K562 (cell line): ENCODE measurements around the gene FBXO17. TPM values are rescaled to one million over a fixed set of nuclear protein-coding genes. Genes with fewer than 3 reads are reported as not detected.

ENCODE experiments used
- ATAC-seq: fragments of 200-7000 bp; cut with Tn5 transposase; 3 replicates; pipeline ENCODE4 v1.9.1; 2020; ENCODE audit warnings: moderate library complexity
- BruUV-seq: library from RNA; stranded (reverse); fragments of 400-500 nt; replicated peaks from 2 replicates; lab custom pipeline; 2021; lab: Mats Ljungman, UMichigan
- CTCF ChIA-PET: fragments of 300-600 bp; formaldehyde crosslinking; extraction: SDS; loops from one replicate; lab custom pipeline; 2021; ENCODE audit warnings: low intra/inter-chr PET ratio; lab: Yijun Ruan, JAX
- POLR2A ChIA-PET: fragments of 300-600, 350-650 bp; sonication (Branson Sonifier 250); formaldehyde crosslinking; extraction: SDS; loops from one replicate; lab custom pipeline; 2021; ENCODE audit warnings: antibody characterized with exemption, inconsistent platforms; lab: Yijun Ruan, JAX
- DNase-seq, 4 experiments: peaks; one replicate each; pipeline versions ENCODE4 v3.0.0 to v3.0.0-alpha.2; 2011 to 2018; ENCODE audit warnings: low spot score in 3 of 4, mixed read lengths in 3 of 4; ENCODE audit errors: extremely low read depth in 1 of 4
- FAIRE-seq: peaks from 2 replicates; lab custom pipeline; 2011; peaks lifted over from hg19 to GRCh38; lab: Jason Lieb, UNC
- H2AFZ ChIP-seq: 2 replicates; pipeline ENCODE4 v1.6.0; 2011; ENCODE audit warnings: low read depth, low read length, control low read depth, inconsistent platforms
- H3K27ac ChIP-seq: fragments of 200-600 bp; 3 replicates; pipeline ENCODE4 v1.8.0; 2011; ENCODE audit warnings: low read depth, mild to moderate bottlenecking, control low read depth, inconsistent platforms, low read length, moderate library complexity, mixed read lengths; ENCODE audit errors: extremely low read depth
- H3K27me3 ChIP-seq, 2 experiments: fragments of 300-600 bp in 1 of 2; 2 replicates in 1 of 2; 3 replicates in 1 of 2; pipeline versions ENCODE4 v1.6.0 to v1.8.0; 2011; ENCODE audit warnings: inconsistent platforms in 2 of 2, low read length in 2 of 2, mild to moderate bottlenecking in 1 of 2, mixed read lengths in 1 of 2, moderate library complexity in 1 of 2; ENCODE audit not compliant: control insufficient read depth in 2 of 2, insufficient read depth in 2 of 2
- H3K36me3 ChIP-seq: fragments of 300-600 bp; 3 replicates; pipeline ENCODE4 v1.8.0; 2011; ENCODE audit warnings: mild to moderate bottlenecking, low read length, inconsistent platforms; ENCODE audit not compliant: control insufficient read depth, insufficient read depth
- H3K4me1 ChIP-seq, 2 experiments: fragments of 200-600 bp in 1 of 2; replicated peaks in 1 of 2; 2 replicates in 1 of 2; 3 replicates in 1 of 2; pipeline versions ENCODE4 v1.5.1 to v1.8.0; 2011; ENCODE audit warnings: inconsistent platforms in 2 of 2, low read length in 2 of 2, mild to moderate bottlenecking in 1 of 2, mixed read lengths in 1 of 2, moderate library complexity in 1 of 2; ENCODE audit not compliant: control insufficient read depth in 2 of 2, insufficient read depth in 2 of 2
- H3K4me2 ChIP-seq: 2 replicates; pipeline ENCODE4 v1.6.1; 2011; ENCODE audit warnings: low read length, control low read depth, inconsistent platforms, mixed read lengths; ENCODE audit not compliant: insufficient read depth
- H3K4me3 ChIP-seq: fragments of 200-600 bp; sonication (generic), shearing (Covaris generic); 2 replicates; pipeline ENCODE4 v1.5.1; 2016; ENCODE audit warnings: control low read depth, inconsistent platforms
- H3K79me2 ChIP-seq: fragments of 200-600 bp; 3 replicates; pipeline ENCODE4 v1.8.0; 2011; ENCODE audit warnings: low read length, inconsistent platforms; ENCODE audit not compliant: control insufficient read depth, insufficient read depth
- H3K9ac ChIP-seq, 2 experiments: 2 replicates each; pipeline versions ENCODE4 v1.6.0 to v1.6.1; 2011; ENCODE audit warnings: low read depth in 2 of 2, low read length in 2 of 2, control low read depth in 1 of 2, inconsistent platforms in 1 of 2, mild to moderate bottlenecking in 1 of 2, mixed read lengths in 1 of 2; ENCODE audit not compliant: insufficient read depth in 1 of 2
- H3K9me1 ChIP-seq: one replicate; pipeline ENCODE4 v1.6.0; 2011; ENCODE audit warnings: inconsistent platforms, mild to moderate bottlenecking, low read length, moderate library complexity; ENCODE audit not compliant: control insufficient read depth, insufficient read depth
- H3K9me3 ChIP-seq: replicated peaks from 2 replicates; pipeline ENCODE4 v1.5.1; 2011; ENCODE audit warnings: low read depth, low read length, inconsistent platforms; ENCODE audit not compliant: control insufficient read depth, insufficient read depth
- H4K20me1 ChIP-seq: replicated peaks from 2 replicates; pipeline ENCODE4 v1.6.1; 2011; ENCODE audit warnings: low read length, inconsistent platforms, mixed read lengths; ENCODE audit not compliant: control insufficient read depth, insufficient read depth
- EGR1 ChIP-seq: fragments of 450-650 bp; conservative IDR thresholded peaks from 2 replicates; pipeline ENCODE4 v1.6.1; 2017; ENCODE audit warnings: mild to moderate bottlenecking
- ETS1 ChIP-seq: conservative IDR thresholded peaks from 2 replicates; pipeline ENCODE4 v1.6.1; 2011; ENCODE audit warnings: low read depth, mild to moderate bottlenecking, low read length; ENCODE audit not compliant: control insufficient read depth
- FOXA1 ChIP-seq: fragments of 450-650 bp; IDR thresholded peaks from 2 replicates; pipeline ENCODE4 v1.6.1; 2016; ENCODE audit warnings: mild to moderate bottlenecking, borderline replicate concordance
- GABPB1 ChIP-seq: sonication (generic); formaldehyde crosslinking; IDR thresholded peaks from 2 replicates; pipeline ENCODE4 v1.8.0; 2022; ENCODE audit warnings: mild to moderate bottlenecking, missing genetic modification reagents
- IRF2 ChIP-seq: sonication (generic); formaldehyde crosslinking; IDR thresholded peaks from 2 replicates; pipeline ENCODE4 v1.8.1; 2022; ENCODE audit warnings: mild to moderate bottlenecking, missing genetic modification reagents
- KLF16 ChIP-seq: IDR thresholded peaks from 2 replicates; pipeline ENCODE4 v1.6.1; 2016; ENCODE audit warnings: antibody characterized with exemption
- MEF2A ChIP-seq: IDR thresholded peaks from 2 replicates; pipeline ENCODE4 v1.6.1; 2011; ENCODE audit warnings: low read depth, mild to moderate bottlenecking, low read length, moderate library complexity; ENCODE audit not compliant: control insufficient read depth
- PHF21A ChIP-seq: fragments of 450-650 bp; IDR thresholded peaks from 2 replicates; pipeline ENCODE4 v1.6.1; 2017; ENCODE audit warnings: low read depth, borderline replicate concordance
- PRDM10 ChIP-seq: fragments of 450-650 bp; IDR thresholded peaks from 2 replicates; pipeline ENCODE4 v1.6.1; 2018; ENCODE audit not compliant: partially characterized antibody
- SIN3B ChIP-seq: fragments of 450-650 bp; IDR thresholded peaks from 2 replicates; pipeline ENCODE4 v1.6.1; 2017; ENCODE audit warnings: low read depth, mild to moderate bottlenecking, moderate library complexity
- SMARCC2 ChIP-seq: fragments of 450-650 bp; IDR thresholded peaks from 2 replicates; pipeline ENCODE4 v1.6.1; 2017; ENCODE audit warnings: antibody characterized with exemption, moderate library complexity, mild to moderate bottlenecking, low read depth
- SUPT5H ChIP-seq: fragments of 450-650 bp; IDR thresholded peaks from 2 replicates; pipeline ENCODE4 v1.6.1; 2016
- USF1 ChIP-seq: sonication (generic); formaldehyde crosslinking; IDR thresholded peaks from 2 replicates; pipeline ENCODE4 v1.9.0; 2022; ENCODE audit warnings: mild to moderate bottlenecking, missing genetic modification reagents
- ZBTB1 ChIP-seq: sonication (generic); formaldehyde crosslinking; IDR thresholded peaks from 2 replicates; pipeline ENCODE4 v1.8.1; 2023; ENCODE audit warnings: missing genetic modification reagents, low read depth, mild to moderate bottlenecking, borderline replicate concordance
- ZC3H8 ChIP-seq: fragments of 450-650 bp; IDR thresholded peaks from 2 replicates; pipeline ENCODE4 v1.6.1; 2017
- ZNF239 ChIP-seq: fragments of 250-450 bp; sonication (Bioruptor Pico); IDR thresholded peaks from 2 replicates; pipeline ENCODE4 v1.4.0; 2020; ENCODE audit warnings: mild to moderate bottlenecking
- ZNF347 ChIP-seq: fragments of 450-650 bp; formaldehyde crosslinking; IDR thresholded peaks from 2 replicates; pipeline ENCODE4 v1.4.0; 2020; ENCODE audit warnings: low read depth, mild to moderate bottlenecking, moderate library complexity
- ZNF384 ChIP-seq: IDR thresholded peaks from 2 replicates; pipeline ENCODE4 v1.6.1; 2012; ENCODE audit warnings: low read depth, low read length, improper control_type of control experiment
- ZNF408 ChIP-seq: fragments of 250-450 bp; sonication (Bioruptor Pico); IDR thresholded peaks from 2 replicates; pipeline ENCODE4 v1.4.0; 2020; ENCODE audit warnings: low read depth, mild to moderate bottlenecking, moderate library complexity
- WGBS: fragments of 100-300 bp; shearing (Covaris generic); methylation state at CpG from one replicate; pipeline ENCODE4 v1.1.6; 2016; ENCODE audit warnings: low coverage, mixed read lengths; ENCODE audit not compliant: insufficient coverage; ENCODE audit errors: missing lambda C conversion rate; 5-methylcytosine and 5-hydroxymethylcytosine counted together
- in situ Hi-C: fragments of 300-500 bp; cut with MboI; formaldehyde crosslinking; loops from 4 replicates; pipeline ENCODE4 v1.15.0; 2018; ENCODE audit warnings: inconsistent platforms, mixed read lengths
- intact Hi-C: fragments of 100-400 bp; cut with micrococcal nuclease; formaldehyde crosslinking; loops from 2 replicates; pipeline ENCODE4 v1.14.2; 2022
- polyA plus RNA-seq, 8 experiments: library from polyadenylated mRNA; depleted of rRNA in 4 of 8; stranded (reverse) in 5 of 8; unstranded in 3 of 8; fragments of >200 nt; fragmentation: Nextera tagmentation in 2 of 8; fragmentation: Illumina TruSeq in 1 of 8; extraction: Ambion mirVana in 2 of 8; extraction: Trizol in 1 of 8; gene quantifications; 2 replicates each; pipeline versions ENCODE4 v1.2.1 to v1.2.3, GENCODE V29; 2011 to 2014; ENCODE audit warnings: inconsistent platforms in 1 of 8, missing spikeins in 1 of 8
- total RNA-seq, 7 experiments: library from RNA; depleted of rRNA in 6 of 7; stranded (reverse); fragments of >200 nt in 6 of 7; fragmentation: Illumina TruSeq in 2 of 7; extraction: Trizol in 2 of 7; gene quantifications; 2 replicates each; pipeline versions ENCODE4 v1.2.1 to v1.2.3, GENCODE V29; 2011 to 2021; ENCODE audit warnings: low replicate concordance in 1 of 7

FBXO17 gene
- total and polyA plus RNA-seq, 9 of the 15 experiments (the other 6 are each of a cell fraction or from before 2014, with no cell fraction given) = 4.1 to 27.1 (median 19.0) TPM

- Histone ChIP-seq H3K27me3 (no peaks in the 10 kb centered on the region; a peak in 1 of 5 replicates), H4K20me1 (no peaks in the 10 kb centered on the region), H3K4me2 (peak overlapping the region; percentile 72), H3K9ac (peak overlapping the region; percentile 67 to 89), H3K36me3 (0 out of 3 replicates have a peak, but pooled peaks cover 3% of the 10 kb centered on the region), H3K4me1 (peaks cover 13 to 22% of the 10 kb centered on the region in 2 experiments; a peak in 4 of 5 replicates), H3K27ac (peak overlapping the region; percentile 75), H3K79me2 (peaks cover 23% of the 10 kb centered on the region), H3K4me3 (peak overlapping the region; percentile 83), H3K9me1 (no peaks in the 10 kb centered on the region), H3K9me3 (peaks cover 6% of the 10 kb centered on the region; the same call in 1 of the 2 replicates), H2AFZ (peak overlapping the region; percentile 88)
- CTCF ChIA-PET = no interaction called here
- DNase-seq (peak in 2 of 4 experiments; percentile 58 to 89), ATAC-seq (peak; percentile 40; the same call in 1 of the 3 replicates), FAIRE-seq (no peak)
- BruUV-seq = no TSS peak
- 3% methylated on average over 8 of the region's 22 CpGs for WGBS
- intact Hi-C loops = loop anchor here (5.0 kb wide), 1 partner anchor 56 kb away; the partner anchor contains the start of gene FBXO27
- POLR2A ChIA-PET = interaction anchor here (0.6 to 0.9 kb wide), 5 partner anchors 10 to 349 kb away, joined by 3 to 5 read pairs (median 3); no protein-coding TSS in a partner anchor
- in situ Hi-C loops = no loop called here
- TF ChIP-seq GABPB1 (CRISPR knock-in tag) (no peak), KLF16 (no peak), ZNF384 (no peak), MEF2A (no peak), PRDM10 (peak; percentile 39), ZC3H8 (no peak), USF1 (CRISPR knock-in tag) (no peak), PHF21A (no peak), ZBTB1 (CRISPR knock-in tag) (0 out of 2 replicates have a peak, but pooled peaks have one; percentile 4), FOXA1 (no peak), SUPT5H (0 out of 2 replicates have a peak, but pooled peaks have one; percentile 19), IRF2 (no peak), SIN3B (no peak), ZNF347 (CRISPR knock-in tag) (no peak), ZNF408 (CRISPR knock-in tag) (no peak), ZNF239 (CRISPR knock-in tag) (no peak), EGR1 (peak; percentile 70), SMARCC2 (no peak), ETS1 (0 out of 2 replicates have a peak, but pooled peaks have one; percentile 3)
Measured at GRCh38 chr19:38975861-38976271, 324 bp upstream of the FBXO17 start.
